Endothelial cell of umbilical vein (primary cell): ENCODE measurements around the gene LAX1. TPM values are rescaled to one million over a fixed set of nuclear protein-coding genes. Genes with fewer than 3 reads are reported as not detected.

Source experiments
- BruUV-seq: library from RNA; stranded (reverse); fragments of 400-500 nt; replicated peaks from 2 replicates; lab custom pipeline; 2021; lab: Mats Ljungman, UMichigan
- CTCF ChIA-PET: fragments of 300-600, 350-600 bp; sonication (Branson Sonifier 250); formaldehyde crosslinking; loops from one replicate; lab custom pipeline; 2021; ENCODE audit warnings: antibody characterized with exemption, inconsistent platforms; lab: Charles Lee
- POLR2A ChIA-PET: fragments of 300-600, 350-600 bp; sonication (Branson Sonifier 250); formaldehyde crosslinking; loops from one replicate; lab custom pipeline; 2021; ENCODE audit warnings: antibody characterized with exemption, inconsistent platforms; lab: Charles Lee
- DNase-seq: peaks from one replicate; pipeline ENCODE4 v3.0.0-alpha.2; 2011; ENCODE audit warnings: low read depth, low spot score
- FAIRE-seq: peaks from 2 replicates; lab custom pipeline; 2011; peaks lifted over from hg19 to GRCh38; lab: Jason Lieb, UNC
- H2AFZ ChIP-seq: 2 replicates; pipeline ENCODE4 v1.6.0; 2012; ENCODE audit warnings: low read depth, low read length, control low read depth, inconsistent platforms
- H3K27ac ChIP-seq: 2 replicates; pipeline ENCODE4 v1.5.1; 2011; ENCODE audit warnings: low read depth, mild to moderate bottlenecking, control low read depth, low read length, moderate library complexity; ENCODE audit not compliant: insufficient read depth
- H3K27me3 ChIP-seq, 2 experiments: 2 replicates each; pipeline versions ENCODE4 v1.6.0 to v1.6.1; 2011; ENCODE audit warnings: low read length in 2 of 2, mixed read lengths in 1 of 2; ENCODE audit not compliant: control insufficient read depth in 2 of 2, insufficient read depth in 2 of 2
- H3K36me3 ChIP-seq, 2 experiments: 2 replicates in 1 of 2; 3 replicates in 1 of 2; pipeline ENCODE4 v1.5.1; 2011; ENCODE audit warnings: low read length in 2 of 2, mild to moderate bottlenecking in 1 of 2, moderate library complexity in 1 of 2; ENCODE audit not compliant: control insufficient read depth in 2 of 2, insufficient read depth in 2 of 2; ENCODE audit errors: extremely low read depth in 1 of 2
- H3K4me1 ChIP-seq: 3 replicates; pipeline ENCODE4 v1.5.1; 2011; ENCODE audit warnings: mild to moderate bottlenecking, low read length; ENCODE audit not compliant: control insufficient read depth, insufficient read depth; ENCODE audit errors: extremely low read depth
- H3K4me2 ChIP-seq: 2 replicates; pipeline ENCODE4 v1.6.1; 2011; ENCODE audit warnings: low read length, control low read depth, mixed read lengths; ENCODE audit not compliant: insufficient read depth
- H3K4me3 ChIP-seq, 3 experiments: fragments of 200-600 bp in 1 of 3; sonication (generic), shearing (Covaris generic) in 1 of 3; replicated peaks in 1 of 3; 2 replicates each; pipeline ENCODE4 v1.5.1; 2011 to 2016; ENCODE audit warnings: control low read depth in 3 of 3, low read length in 3 of 3, mild to moderate bottlenecking in 2 of 3, inconsistent platforms in 1 of 3, low read depth in 1 of 3, moderate library complexity in 1 of 3; ENCODE audit not compliant: insufficient read depth in 1 of 3
- H3K79me2 ChIP-seq: 2 replicates; pipeline ENCODE4 v1.6.0; 2012; ENCODE audit warnings: low read length, inconsistent platforms; ENCODE audit not compliant: control insufficient read depth, insufficient read depth
- H3K9ac ChIP-seq: replicated peaks from 2 replicates; pipeline ENCODE3; 2011; ENCODE audit warnings: low read length, control low read depth; ENCODE audit not compliant: insufficient read depth; ENCODE audit errors: extremely low read depth
- H3K9me1 ChIP-seq: replicated peaks from 3 replicates; pipeline ENCODE4 v1.6.0; 2011; ENCODE audit warnings: mild to moderate bottlenecking, low read length; ENCODE audit not compliant: control insufficient read depth, insufficient read depth; ENCODE audit errors: extremely low read depth
- H3K9me3 ChIP-seq: replicated peaks from 2 replicates; pipeline ENCODE4 v1.5.1; 2012; ENCODE audit warnings: low read length, inconsistent platforms; ENCODE audit not compliant: control insufficient read depth, insufficient read depth
- H4K20me1 ChIP-seq: replicated peaks from 2 replicates; pipeline ENCODE3; 2011; ENCODE audit warnings: mild to moderate bottlenecking, low read length; ENCODE audit not compliant: control insufficient read depth, insufficient read depth; ENCODE audit errors: extremely low read depth
- EZH2 ChIP-seq: IDR thresholded peaks from 2 replicates; pipeline ENCODE4 v1.6.1; 2012; ENCODE audit warnings: borderline replicate concordance, low read depth, mild to moderate bottlenecking, moderate library complexity, low read length, inconsistent platforms; ENCODE audit not compliant: severe bottlenecking
- FOS ChIP-seq: IDR thresholded peaks from 2 replicates; pipeline ENCODE4 v1.6.1; 2011; ENCODE audit warnings: mild to moderate bottlenecking, low read length, moderate library complexity, borderline replicate concordance; ENCODE audit not compliant: insufficient read depth
- GATA2 ChIP-seq: IDR thresholded peaks from 2 replicates; pipeline ENCODE4 v1.7.0; 2011; ENCODE audit warnings: low read depth, mild to moderate bottlenecking, moderate library complexity, mixed read lengths, low read length; ENCODE audit not compliant: insufficient read length, insufficient read depth
- JUN ChIP-seq: IDR thresholded peaks from 2 replicates; pipeline ENCODE4 v1.6.1; 2011; ENCODE audit warnings: borderline replicate concordance, low read depth; ENCODE audit not compliant: insufficient read length, insufficient read depth
- MYC ChIP-seq: IDR thresholded peaks from one replicate; pipeline ENCODE4 v1.6.1; 2011; ENCODE audit warnings: mild to moderate bottlenecking, low read depth, low read length
- POLR2A ChIP-seq: IDR thresholded peaks from 2 replicates; pipeline ENCODE4 v1.6.1; 2012; ENCODE audit warnings: low read depth, mild to moderate bottlenecking, control low read depth, low read length
- POLR2AphosphoS5 ChIP-seq: IDR thresholded peaks from 2 replicates; pipeline ENCODE4 v1.6.1; 2012; ENCODE audit warnings: low read depth, mild to moderate bottlenecking, control low read depth, low read length, moderate library complexity; ENCODE audit not compliant: insufficient read depth
- dilution Hi-C: fragments of 300-500 bp; cut with MboI; formaldehyde crosslinking; loops from one replicate; pipeline ENCODE4 v1.15.0; 2019; ENCODE audit warnings: low sequenced_read_pairs; ENCODE audit not compliant: extremely low pct_ligation_motif_present
- intact Hi-C: fragments of 100-400 bp; cut with micrococcal nuclease; formaldehyde crosslinking; loops from one replicate; pipeline ENCODE4 v1.10.0; 2022
- polyA plus RNA-seq, 4 experiments: library from polyadenylated mRNA; depleted of rRNA in 3 of 4; stranded (reverse) in 3 of 4; unstranded in 1 of 4; fragments of >200 nt; gene quantifications; 2 replicates each; pipeline versions ENCODE4 v1.2.1 to v1.2.3, GENCODE V29; 2011 to 2012; ENCODE audit warnings: missing spikeins in 1 of 4
- total RNA-seq: library from RNA; stranded (reverse); gene quantifications from 2 replicates; pipeline ENCODE4 v1.2.3, GENCODE V29; 2021
- TF ChIP-seq, protein P1 (sequence below), 2 donors: IDR thresholded peaks; 1 replicate in 1 of 2; 2 replicates in 1 of 2; pipeline ENCODE4 v1.5.1; 2011; ENCODE audit warnings: low read length in 2 of 2, mild to moderate bottlenecking in 2 of 2, moderate library complexity in 2 of 2, control low read depth in 1 of 2, inconsistent platforms in 1 of 2, low read depth in 1 of 2; ENCODE audit not compliant: insufficient read depth in 1 of 2; ENCODE audit errors: extremely low read depth in 1 of 2
- TF ChIP-seq, protein P2 (sequence below): IDR thresholded peaks from 2 replicates; pipeline ENCODE4 v1.6.1; 2011; ENCODE audit not compliant: insufficient read depth, insufficient read length

LAX1 gene
- total and polyA plus RNA-seq, 2 donors (not counting 3 experiments of a cell fraction or from before 2014, with no cell fraction given): not detected

DNA sequence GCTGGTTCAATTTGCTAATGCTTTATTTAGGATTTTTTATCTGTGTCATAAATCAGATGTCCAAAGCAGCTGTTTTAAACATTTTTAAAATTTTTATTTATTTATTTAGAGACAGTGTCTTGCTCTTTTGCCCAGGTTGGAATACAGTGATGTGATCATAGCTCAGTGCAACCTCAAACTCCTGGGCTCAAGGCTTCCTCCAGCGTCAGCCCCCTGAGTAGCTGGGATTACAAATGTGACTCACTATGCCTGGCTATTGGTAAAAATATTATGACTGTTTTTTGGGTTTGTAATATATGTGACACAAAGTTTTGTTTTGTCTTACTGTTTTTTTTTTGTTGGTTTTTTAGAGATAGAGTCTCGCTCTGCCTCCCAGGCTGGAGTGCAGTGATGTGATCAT, 42.2 kb downstream of the LAX1 start:
- Histone ChIP-seq H3K36me3 (peaks cover 10 to 12% of the 10 kb centered on the region in 2 experiments), H3K27me3 (no peaks in the 10 kb centered on the region), H2AFZ (no peak overlapping the region), H3K4me1 (no peaks in the 10 kb centered on the region), H3K9me1 (no peaks in the 10 kb centered on the region), H3K79me2 (peaks cover 62% of the 10 kb centered on the region), H4K20me1 (peaks cover 3% of the 10 kb centered on the region), H3K9me3 (no peaks in the 10 kb centered on the region), H3K27ac (no peak overlapping the region), H3K4me2 (no peak overlapping the region), H3K4me3 (no peak overlapping the region), H3K9ac (no peak overlapping the region)
- TF ChIP-seq GATA2 (no peak), EZH2 (no peak), POLR2AphosphoS5 (no peak), FOS (no peak), MYC (no peak), JUN (no peak), POLR2A (no peak)
- TF ChIP-seq, protein P1, sequence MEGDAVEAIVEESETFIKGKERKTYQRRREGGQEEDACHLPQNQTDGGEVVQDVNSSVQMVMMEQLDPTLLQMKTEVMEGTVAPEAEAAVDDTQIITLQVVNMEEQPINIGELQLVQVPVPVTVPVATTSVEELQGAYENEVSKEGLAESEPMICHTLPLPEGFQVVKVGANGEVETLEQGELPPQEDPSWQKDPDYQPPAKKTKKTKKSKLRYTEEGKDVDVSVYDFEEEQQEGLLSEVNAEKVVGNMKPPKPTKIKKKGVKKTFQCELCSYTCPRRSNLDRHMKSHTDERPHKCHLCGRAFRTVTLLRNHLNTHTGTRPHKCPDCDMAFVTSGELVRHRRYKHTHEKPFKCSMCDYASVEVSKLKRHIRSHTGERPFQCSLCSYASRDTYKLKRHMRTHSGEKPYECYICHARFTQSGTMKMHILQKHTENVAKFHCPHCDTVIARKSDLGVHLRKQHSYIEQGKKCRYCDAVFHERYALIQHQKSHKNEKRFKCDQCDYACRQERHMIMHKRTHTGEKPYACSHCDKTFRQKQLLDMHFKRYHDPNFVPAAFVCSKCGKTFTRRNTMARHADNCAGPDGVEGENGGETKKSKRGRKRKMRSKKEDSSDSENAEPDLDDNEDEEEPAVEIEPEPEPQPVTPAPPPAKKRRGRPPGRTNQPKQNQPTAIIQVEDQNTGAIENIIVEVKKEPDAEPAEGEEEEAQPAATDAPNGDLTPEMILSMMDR (IDR thresholded peaks at IDR 0.05; ENCODE audit: extremely low read depth in 1 of 2, insufficient read depth in 1 of 2, low read depth in 1 of 2, low read length in 2 of 2): no peak
- TF ChIP-seq, protein P2, sequence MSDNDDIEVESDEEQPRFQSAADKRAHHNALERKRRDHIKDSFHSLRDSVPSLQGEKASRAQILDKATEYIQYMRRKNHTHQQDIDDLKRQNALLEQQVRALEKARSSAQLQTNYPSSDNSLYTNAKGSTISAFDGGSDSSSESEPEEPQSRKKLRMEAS: no peak
- FAIRE-seq (no peak), DNase-seq (no peak)
- dilution Hi-C loops: no loop called here
- CTCF ChIA-PET: interaction anchor here (0.8 kb wide), 1 partner anchor 12 kb away, joined by 3 read pairs; no protein-coding TSS in a partner anchor
- POLR2A ChIA-PET: interaction anchor here (0.6 to 0.8 kb wide), 2 partner anchors 41 to 46 kb away, joined by 3 read pairs; no protein-coding TSS in a partner anchor
- no TSS peak for BruUV-seq
- intact Hi-C loops: no loop called here
